DOHH2 (cell line): Measurements from ENCODE around the gene PTPN2.

Experiments
- EZH2phosphoT487 ChIP-seq: fragments of 200-600 bp; sonication (generic); IDR thresholded peaks from 2 replicates; pipeline ENCODE4 v1.6.1; 2017; ENCODE audit warnings: borderline replicate concordance, mild to moderate bottlenecking, antibody characterized with exemption, low read length, moderate library complexity, mixed read lengths
- TF ChIP-seq, protein P1 (sequence below): fragments of 200-600 bp; sonication (generic); IDR thresholded peaks from one replicate; pipeline ENCODE4 v1.5.1; 2014; ENCODE audit warnings: antibody characterized with exemption, mild to moderate bottlenecking, low read depth, low read length; ENCODE audit not compliant: poor library complexity, severe bottlenecking

DNA sequence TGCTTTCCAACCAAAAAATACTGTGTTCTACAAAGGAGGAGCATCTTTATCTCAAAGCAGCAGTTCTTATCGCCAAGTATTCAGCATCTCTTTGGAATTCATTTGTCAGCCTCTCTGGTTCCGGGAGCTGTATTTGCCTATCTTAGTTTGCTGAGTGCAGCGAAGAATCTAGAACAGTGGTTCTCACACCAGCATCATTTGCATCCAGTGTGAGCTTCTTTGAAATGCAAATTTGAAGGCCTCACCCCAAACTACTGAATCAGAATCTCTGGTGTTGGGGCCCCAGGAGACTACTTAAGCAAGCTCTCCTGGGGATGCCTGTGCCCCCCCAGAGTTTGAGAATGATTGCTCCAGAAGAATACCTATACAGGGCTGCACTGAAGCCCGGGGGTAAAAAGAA is 1.5 kb upstream of the PTPN2 start:
- TF ChIP-seq, protein P1, sequence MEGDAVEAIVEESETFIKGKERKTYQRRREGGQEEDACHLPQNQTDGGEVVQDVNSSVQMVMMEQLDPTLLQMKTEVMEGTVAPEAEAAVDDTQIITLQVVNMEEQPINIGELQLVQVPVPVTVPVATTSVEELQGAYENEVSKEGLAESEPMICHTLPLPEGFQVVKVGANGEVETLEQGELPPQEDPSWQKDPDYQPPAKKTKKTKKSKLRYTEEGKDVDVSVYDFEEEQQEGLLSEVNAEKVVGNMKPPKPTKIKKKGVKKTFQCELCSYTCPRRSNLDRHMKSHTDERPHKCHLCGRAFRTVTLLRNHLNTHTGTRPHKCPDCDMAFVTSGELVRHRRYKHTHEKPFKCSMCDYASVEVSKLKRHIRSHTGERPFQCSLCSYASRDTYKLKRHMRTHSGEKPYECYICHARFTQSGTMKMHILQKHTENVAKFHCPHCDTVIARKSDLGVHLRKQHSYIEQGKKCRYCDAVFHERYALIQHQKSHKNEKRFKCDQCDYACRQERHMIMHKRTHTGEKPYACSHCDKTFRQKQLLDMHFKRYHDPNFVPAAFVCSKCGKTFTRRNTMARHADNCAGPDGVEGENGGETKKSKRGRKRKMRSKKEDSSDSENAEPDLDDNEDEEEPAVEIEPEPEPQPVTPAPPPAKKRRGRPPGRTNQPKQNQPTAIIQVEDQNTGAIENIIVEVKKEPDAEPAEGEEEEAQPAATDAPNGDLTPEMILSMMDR = no peak
- TF ChIP-seq EZH2phosphoT487 = no peak
